Sciatic nerve (tissue), 2 donors: ENCODE measurements around the gene PDK4. TPM values are rescaled to one million over a fixed set of nuclear protein-coding genes. Genes with fewer than 3 reads are reported as not detected.

ENCODE experiments used
- ATAC-seq: fragments of 200-7000 bp; cut with Tn5 transposase; one replicate; pipeline ENCODE4 v1.9.1; 2020; ENCODE audit warnings: mild to moderate bottlenecking, moderate library complexity
- DNase-seq: peaks from one replicate; pipeline ENCODE4 v3.0.0-alpha.2; 2020; ENCODE audit warnings: low spot score
- intact Hi-C: fragments of 100-400 bp; cut with DNase I; formaldehyde crosslinking; loops from one replicate; pipeline ENCODE4 v1.14.2; 2022
- total RNA-seq: library from RNA; stranded (reverse); fragmentation: NEBNext Ultra II Directional; extraction: Animal tissue kit (Norgen Biotek cat#: 25700); gene quantifications from one replicate; pipeline ENCODE4 v1.2.1, GENCODE V29; 2021
- donor health status: DM: no; HTN: no; CAD: no.
- donor health status: DM: no; HTN: no; CAD: no.

PDK4 gene
- 61.9 TPM for total RNA-seq

DNA sequence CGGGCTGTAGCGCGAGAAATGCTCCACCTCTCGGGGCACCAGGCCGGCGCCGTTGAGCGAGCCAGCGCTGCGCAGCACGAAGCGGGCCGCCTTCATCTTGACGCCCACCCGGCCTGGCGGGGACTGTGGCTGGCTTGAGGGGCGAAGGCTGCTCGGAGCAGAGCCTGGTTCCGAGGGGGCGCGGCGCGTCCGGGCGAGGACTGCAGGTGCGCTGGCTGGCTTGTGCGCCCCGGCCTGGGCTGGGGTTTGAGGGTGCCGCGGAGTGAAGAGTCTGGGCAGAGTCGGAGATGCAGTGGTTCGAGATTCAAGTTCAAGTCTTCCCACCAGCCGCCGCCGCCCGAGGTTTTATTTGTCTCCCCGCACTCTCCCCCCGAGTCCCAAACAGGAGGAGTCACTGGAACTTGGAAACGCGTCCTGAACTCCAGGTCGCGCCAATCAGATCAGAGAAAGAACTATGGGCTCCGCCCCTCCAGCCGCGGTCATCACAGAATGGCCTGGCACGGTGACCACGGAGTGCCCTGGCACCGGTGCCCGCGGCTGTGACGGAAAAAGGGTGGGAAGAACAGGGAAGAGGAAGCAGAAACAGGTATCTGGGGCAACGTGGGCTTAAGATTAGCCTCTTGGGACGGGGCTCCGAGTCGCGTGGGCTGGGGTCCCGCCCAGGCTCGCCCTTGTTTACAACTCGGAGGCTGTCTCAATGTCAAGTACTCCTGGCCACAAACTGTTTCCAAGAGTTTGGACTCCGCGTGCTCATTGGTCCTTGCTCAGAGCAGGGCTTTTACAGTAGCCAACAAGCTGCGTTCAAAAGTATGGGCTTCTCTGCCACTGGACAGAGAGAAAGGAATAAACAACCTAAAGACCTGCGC lies at the start of gene PDK4:
Gene PDK4 (minus strand): TSS at position 319 of the 866 bp plus-strand sequence. CDS start 223 bp downstream, at position 96.
- intact Hi-C loops: no loop called here
- DNase-seq (peak; percentile 94), ATAC-seq (peak; percentile 99)

DNA sequence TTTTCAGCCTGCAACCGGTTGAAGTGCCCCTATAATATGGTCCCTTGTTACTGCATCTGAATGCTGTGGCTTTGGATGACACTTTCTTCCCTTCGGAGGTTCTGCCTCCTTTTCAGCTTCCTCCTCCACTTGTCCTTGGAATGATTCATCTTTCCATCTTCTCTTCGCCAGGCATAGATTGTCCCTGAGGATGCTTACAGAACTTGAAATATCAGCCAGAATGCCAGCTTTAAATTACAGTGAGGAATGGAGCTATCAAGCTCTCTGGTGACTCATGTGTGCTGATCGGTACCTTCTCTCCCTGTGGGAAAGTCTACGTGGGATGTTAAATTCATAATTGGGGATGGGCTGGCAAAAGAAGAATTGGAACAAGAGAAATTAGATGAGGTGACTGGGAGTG lies 45.9 kb upstream of the PDK4 start:
- DNase-seq (no peak), ATAC-seq (no peak)
- intact Hi-C loops: no loop called here

DNA sequence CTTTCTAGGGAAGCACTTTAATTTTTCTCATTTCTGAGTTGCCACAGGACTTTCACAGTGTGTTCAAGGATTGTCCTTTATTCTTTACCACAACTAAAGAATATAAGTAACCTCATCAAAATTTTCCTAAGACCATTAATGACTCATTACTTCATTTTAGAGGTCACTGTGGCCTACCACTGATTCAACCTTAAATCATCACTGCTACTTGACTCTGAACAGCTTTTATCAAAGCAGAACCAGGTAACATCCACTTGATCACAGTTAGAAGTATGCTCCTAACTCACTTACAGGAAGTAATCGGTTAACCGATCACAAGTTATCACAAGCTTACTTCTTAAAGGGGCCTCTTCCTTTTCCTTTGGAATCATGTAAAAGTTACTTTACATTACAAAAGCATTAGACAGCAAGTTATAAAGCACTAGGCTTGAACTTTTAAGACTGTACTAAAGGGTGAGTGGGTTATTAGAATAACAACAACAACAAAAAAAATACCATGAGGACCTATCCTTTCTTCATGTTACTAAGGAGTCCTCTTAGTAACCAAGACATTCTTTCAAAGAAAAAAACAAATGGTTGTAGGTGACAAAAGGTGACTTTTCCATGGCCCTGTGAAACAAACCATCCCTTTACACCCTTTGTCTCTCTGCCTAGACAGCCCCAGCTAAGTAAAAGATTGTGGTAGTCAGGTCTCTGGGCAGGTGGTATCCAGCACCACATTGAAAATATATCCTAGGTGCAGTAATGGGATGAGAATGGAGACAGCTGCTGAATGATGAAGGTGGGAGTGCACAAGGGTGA lies 40.0 kb upstream of the PDK4 start:
- ATAC-seq (no peak), DNase-seq (no peak)
- intact Hi-C loops: no loop called here

DNA sequence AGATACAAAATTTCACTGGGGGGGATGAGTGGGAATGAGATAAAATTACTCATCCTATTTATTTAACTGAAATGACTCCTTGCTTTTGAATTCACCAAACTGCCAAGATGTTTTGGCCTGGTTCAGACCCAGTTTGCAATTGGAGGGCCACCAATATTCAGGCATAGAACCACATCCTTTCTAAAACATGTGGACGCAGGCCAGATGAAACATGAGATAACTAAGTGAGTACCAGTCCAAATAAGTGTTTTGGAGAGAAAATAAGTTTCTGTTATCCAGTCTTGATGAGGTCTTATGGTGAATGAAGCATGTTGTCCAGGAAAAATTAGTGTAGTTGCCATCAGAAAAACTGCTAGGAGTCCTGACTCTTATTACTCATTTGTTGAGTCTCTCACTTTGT lies 36.3 kb upstream of the PDK4 start:
- DNase-seq: no peak
- intact Hi-C loops: no loop called here
- ATAC-seq: peak; percentile 92

DNA sequence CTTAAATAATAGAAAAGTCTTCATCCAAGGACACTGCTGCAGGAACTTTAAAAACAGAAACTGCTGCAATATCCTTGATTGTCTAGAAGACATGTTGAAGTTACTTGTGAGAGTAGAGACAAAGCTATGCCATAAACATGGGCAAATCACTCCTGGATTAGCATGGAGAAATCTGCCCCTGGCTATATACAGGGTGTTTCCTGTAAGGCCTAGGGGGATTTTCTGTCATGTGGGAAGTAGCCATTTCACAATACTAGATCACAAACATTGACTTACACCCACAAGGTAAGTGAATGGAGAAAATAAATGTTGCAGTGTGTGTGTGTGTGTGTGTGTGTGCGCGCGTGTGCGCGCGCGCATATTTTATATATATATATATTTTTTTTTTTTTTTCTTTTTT lies 35.2 kb upstream of the PDK4 start:
- intact Hi-C loops: no loop called here
- ATAC-seq (no peak), DNase-seq (no peak)

DNA sequence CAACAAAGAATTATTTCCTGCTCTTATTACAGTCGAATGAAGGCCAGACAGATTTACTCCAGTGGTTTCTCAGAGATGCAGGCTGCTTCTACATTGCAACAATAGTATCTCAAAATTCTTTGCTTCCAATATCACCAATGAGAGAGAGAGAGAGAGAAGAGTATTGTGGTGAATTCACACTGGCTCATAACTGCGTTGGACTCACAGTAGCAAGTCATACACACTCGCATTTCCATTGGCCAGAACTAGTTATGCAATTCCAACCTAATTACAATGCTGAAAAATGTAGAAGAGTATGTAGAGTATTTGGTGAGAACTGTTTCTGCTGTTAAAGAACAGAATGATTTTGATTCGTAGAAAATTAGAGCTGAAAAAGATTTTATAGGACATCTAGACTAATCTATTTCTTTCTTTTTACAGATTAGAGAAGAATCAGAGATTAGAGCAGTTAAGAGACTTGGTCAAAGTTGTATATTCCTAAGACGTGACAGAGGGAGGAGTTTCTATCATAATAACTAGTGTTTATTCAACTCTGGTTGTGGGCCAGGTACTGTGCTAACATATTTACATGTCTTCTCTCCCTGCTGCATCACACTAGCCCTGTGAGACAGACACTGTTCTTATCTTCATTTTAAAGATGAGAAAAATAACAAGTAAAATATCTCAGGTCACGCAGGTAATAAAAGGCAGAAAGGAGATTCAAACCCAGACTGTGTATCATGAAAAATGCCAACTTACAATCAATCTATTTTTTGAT lies 34.6 kb upstream of the PDK4 start:
- ATAC-seq (no peak), DNase-seq (no peak)
- intact Hi-C loops: no loop called here

DNA sequence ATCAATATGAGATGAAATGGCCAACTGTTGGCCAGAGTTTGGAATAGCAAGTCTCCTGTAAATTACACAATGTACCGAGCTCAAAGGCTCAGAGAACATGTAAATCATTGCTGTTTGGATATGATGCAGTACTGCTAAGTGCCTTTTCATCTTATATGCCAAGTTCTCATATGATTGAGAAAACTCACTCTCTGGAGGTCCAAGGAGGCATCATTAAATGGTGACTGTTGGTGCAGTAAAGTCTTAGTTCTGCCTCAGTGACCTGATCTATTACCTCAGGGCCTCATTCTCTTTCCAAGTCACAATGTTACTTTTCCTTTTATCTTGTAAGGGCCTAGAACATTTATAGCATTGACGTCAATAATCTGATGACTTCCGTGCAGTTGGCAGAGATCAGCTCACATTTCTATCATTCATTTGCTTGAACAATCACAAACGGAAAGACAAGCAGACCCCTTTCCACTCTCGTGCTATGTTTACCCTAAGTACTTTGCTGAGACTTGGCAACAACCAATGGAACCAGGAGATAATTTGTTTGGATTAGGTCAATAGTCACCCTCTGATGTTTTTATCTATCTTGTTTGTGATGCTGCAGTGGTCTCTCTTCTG lies 32.6 kb upstream of the PDK4 start:
- DNase-seq (no peak), ATAC-seq (peak; percentile 10)
- intact Hi-C loops: no loop called here

DNA sequence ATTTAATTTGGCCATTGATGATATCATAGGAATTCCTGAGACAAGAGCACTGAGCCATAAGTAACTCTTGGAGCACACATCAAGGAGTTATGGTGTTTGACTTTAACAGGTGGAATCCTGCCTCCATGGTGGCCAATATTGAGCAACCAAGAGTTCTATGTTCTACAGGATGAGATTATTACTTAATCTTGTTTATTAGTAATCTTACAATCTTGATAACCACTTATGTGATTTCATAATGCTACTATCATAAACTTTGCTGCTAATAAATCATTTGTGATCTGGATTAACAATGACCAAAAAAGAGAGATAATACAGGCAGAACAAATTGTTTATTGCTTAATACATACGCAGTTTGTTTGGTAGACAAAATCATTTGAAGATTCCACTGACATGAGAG lies 27.5 kb upstream of the PDK4 start:
- intact Hi-C loops: no loop called here
- no peak for DNase-seq
- no peak for ATAC-seq

DNA sequence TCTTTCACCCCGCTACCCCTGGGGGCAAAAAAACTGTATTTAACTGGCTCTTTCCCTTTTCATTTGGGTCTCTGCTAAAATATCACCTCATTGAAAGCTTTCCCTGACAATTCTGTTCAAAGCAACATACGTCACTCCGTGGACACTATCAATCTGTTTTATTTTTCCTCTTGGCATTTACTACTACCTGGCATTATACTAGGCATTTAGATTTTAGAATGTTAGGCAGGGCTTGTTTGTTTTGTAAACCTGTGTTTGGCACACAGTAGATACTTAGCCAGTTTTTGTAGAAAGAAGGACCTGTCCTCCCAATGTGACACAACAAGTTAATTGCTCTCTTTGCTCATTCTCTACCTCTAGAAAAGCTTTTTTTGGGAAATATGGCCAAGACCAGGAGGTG lies 26.5 kb upstream of the PDK4 start:
- DNase-seq (no peak), ATAC-seq (no peak)
- intact Hi-C loops: no loop called here

DNA sequence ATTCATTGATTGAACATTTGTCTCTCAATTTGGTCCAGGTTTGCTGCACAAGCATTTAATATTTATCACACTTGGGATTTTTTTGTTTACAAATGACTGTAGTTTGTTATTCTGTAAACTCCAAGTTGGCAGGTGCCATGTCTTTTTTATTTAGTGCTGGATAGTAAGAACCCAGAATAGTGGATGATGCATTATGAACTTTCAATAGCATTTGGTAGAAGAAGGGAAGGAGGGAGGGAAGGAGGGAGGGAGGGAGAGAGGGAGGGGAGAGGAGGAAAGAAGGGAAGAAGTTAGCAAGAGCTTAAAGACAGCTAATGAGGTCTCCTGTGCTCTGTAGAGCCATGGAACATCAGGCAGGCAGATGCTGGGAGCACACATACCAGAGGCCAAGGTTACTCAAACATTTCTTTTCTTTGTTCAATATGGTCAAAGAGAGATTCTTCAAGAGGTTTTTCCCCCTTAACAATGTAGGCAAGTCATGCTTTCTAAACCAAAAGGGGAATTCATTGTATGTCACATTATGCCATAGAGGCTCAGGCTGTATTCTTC lies 25.8 kb upstream of the PDK4 start:
- intact Hi-C loops: no loop called here
- DNase-seq (no peak), ATAC-seq (no peak)

DNA sequence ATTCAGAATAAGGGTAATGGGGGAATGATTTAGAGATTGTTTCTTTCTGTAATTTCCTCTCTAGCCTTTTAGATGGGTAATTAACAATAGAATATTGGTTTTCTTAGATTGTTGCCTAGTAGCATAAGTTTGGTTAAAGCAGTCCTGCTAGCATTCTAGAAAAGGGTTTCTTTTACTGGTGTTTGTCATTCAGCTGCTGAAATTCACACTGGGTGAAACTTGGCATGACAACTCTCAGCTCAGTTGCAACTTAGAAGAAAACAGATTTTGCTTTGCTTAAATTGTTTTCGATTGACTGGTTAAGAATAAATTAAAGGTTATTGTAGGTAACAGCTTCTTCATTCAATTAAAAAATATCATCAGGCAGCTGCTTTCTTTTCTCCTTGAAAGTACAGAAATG lies 25.1 kb upstream of the PDK4 start:
- ATAC-seq: no peak
- no peak for DNase-seq
- intact Hi-C loops: no loop called here

DNA sequence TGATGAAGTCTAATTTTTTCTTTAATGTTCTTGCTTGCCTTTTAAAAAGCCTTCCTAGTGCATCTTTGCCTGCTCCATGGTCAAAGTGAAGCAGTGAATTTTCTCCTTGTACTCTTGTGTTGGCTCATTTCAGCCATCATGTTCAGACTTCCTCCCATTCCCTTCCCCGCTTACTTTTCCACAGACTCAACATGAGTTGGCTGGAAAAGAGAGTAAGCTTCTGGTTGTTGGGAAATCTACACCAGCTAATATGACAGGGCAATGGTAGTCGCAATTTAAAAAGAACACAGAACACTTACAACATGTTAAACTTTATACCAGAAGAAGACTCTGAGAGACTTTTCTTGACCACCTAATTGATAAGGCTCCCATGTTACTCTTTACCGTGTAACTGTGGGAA lies 24.3 kb upstream of the PDK4 start:
- DNase-seq: no peak
- ATAC-seq: no peak
- intact Hi-C loops: no loop called here

DNA sequence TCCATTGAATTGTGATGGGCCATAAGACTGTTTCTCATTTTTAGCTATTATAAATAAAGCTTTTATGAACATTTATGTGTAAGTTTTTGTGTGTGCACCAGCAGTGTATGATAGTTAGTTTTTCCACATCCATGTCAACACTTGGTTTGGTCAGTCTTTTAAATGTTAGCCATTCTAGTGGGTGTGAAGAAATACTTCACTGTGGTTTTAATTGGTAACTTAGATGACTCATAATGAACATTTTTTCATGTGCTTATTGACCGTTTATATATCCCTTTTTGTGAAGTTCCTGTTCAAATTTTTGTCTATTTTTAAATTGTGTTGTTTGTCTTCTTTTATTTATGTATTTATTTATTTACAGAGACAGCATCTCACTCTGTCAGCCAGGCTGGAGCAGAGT lies 23.6 kb upstream of the PDK4 start:
- ATAC-seq: no peak
- DNase-seq: no peak
- intact Hi-C loops: no loop called here

DNA sequence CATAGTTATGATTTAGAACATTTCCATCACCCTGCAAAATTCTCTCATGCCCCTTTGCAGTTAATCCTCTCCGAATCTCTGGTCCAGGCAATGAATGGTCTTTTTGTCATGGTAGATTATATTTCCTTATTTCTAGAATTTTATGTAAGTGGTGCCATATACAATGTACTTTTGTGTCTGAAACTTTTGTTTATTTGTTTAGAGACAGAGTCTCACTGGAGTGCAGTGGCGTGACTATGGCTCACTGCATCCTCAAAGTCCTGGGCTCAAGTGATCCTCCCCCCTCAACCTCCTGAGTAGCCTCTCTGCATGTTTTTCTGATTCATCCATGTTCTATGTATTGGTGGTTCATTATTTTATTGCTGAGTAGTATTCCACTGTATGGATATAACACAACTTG lies 23.2 kb upstream of the PDK4 start:
- DNase-seq (no peak), ATAC-seq (no peak)
- intact Hi-C loops: no loop called here

DNA sequence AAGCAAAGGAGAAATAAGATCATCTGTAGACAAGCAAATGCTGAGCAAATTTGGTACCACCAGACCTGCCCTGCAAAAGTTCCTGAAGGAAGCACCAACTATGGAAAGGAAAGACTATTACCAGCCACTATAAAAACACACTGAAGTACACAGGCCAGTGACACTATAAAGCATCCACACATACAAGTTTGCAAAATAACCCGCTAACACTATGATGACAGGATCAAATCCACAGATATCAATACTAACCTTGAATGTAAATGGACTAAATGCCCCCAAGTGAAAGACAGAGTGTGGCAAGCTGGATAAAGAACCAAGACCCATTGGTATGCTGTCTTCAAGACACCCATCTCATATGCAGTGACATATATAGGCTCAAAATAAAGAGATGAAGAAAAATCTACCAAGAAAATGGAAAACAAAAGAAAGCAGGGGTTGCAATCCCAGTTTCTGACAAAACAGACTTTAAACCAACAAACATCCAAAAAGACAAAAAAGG lies 18.2 kb upstream of the PDK4 start:
- ATAC-seq (no peak), DNase-seq (no peak)
- intact Hi-C loops: no loop called here

DNA sequence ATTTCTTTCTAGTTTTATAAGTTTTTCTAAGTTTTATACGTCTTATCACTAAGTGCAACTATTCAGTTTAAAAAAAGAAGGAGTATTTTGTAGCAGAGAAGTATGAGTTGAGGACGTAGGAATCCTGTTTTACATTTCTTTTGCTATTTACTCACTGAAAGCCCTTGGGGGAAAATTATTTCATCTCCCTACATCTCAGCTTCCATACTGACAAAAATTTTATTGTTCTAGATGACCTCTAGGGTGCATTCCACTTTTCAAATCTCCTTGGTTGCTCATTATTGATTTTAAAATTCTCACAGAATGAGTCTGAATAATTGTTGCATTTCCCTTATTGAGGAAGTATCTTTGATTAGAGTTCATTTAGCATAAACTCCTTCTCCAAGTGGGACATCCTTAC lies 14.9 kb upstream of the PDK4 start:
- intact Hi-C loops: no loop called here
- no peak for DNase-seq
- ATAC-seq: no peak

DNA sequence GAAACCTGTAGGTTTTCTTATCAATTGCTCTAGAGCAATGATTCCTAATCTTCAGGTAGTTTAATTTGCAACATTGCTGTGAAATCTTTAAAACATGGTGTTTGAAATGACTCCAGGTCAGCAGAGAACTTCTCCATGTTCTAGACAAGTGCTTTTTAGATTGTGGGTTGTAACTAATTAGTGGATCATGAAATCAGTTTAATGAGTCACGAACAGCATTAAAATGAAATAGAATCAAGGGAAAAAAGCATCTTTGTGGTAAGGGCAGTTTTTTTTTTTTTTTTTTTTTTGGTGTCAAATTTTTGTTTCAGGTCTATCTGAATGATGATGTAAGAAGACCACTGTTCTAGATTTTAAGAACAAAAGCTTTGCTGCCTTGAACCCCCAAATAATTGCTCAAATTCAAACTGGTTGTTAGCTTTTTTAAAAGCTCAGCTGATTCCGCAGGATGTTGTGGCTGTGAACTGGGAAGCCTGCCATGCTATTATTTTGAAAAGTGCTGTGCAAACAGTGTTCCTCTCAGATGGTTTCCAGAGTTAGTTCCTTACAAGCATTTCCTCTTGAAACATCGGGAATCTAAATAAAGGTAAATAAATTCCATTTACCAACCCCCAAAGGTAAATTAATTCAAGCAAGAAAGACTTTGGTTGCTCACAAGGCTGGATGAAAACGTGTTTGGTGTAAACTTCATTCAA lies 13.1 kb upstream of the PDK4 start:
- intact Hi-C loops: no loop called here
- DNase-seq: no peak
- peak; percentile 70 for ATAC-seq
